Stimulated activated CD4-positive, alpha-beta T cell treated with anti-CD3 and anti-CD28 coated beads, Interleukin-4, amount 100 ng/mL, for 48 hours (primary cell): ENCODE data around the gene CD93.

Source experiments
- DNase-seq, 2 donors: peaks; one replicate each; pipeline ENCODE4 v3.0.0-alpha.2; 2020; ENCODE audit warnings: low read depth in 2 of 2

Gene CD93

GRCh38 chr20:23086056-23086566 is at the start of gene CD93:
Gene CD93 (minus strand): TSS chr20:23086324. CDS start chr20:23086192, 132 bp downstream.
- no peak for DNase-seq

GRCh38 chr20:23133560-23133998 is 47.5 kb upstream of the CD93 start:
- no peak for DNase-seq

- no peak for DNase-seq
Measured at GRCh38 chr20:23132930-23133559, 46.9 kb upstream of the CD93 start.

GRCh38 chr20:23132293-23132929 is 46.3 kb upstream of the CD93 start:
- no peak for DNase-seq

DNA sequence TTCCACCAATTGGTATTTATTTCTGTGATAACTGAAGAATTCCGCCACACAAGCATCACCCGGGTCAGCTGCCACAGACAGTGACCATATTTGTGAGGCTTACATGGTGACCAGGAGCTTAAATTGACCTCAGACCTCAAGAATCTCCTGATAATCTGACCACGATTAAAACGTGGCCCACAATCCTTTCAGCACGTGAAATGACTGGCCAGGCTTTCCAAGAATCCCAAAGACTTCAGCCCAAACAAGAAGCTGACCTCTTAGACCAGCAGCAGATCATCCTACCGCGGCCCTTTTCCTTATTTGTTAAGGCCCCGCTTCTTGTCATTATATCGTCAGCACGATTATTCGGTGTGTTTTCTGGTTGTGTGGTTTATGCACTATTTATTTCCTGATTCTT is 45.6 kb upstream of the CD93 start:
- no peak for DNase-seq

DNA sequence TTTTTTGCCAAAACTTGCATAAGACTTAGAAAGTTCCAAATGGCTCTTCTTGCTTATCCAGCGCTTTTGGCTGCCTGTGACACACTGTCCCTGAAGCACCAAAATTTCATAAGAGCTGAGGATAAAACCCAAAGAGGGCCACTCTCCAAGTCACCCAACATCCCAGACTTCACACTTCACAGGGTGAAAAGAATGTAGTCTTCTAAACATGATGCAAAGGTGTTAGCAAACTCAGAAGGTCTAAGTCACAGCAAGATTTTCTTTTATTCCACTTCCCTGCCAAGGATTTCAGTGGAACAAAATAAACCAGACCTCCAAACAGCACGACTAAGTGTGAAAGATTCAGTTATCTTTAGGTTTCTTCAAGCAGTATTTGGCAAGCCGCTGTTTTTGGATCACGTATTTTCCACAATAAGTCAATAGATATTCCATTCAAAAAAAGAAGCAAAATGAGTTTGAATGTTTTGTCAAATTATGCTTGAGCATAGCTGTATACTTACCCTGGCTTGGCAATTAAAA is 44.6 kb upstream of the CD93 start:
- DNase-seq = no peak

GRCh38 chr20:23129891-23130621 is 43.9 kb upstream of the CD93 start:
- DNase-seq = no peak

DNA sequence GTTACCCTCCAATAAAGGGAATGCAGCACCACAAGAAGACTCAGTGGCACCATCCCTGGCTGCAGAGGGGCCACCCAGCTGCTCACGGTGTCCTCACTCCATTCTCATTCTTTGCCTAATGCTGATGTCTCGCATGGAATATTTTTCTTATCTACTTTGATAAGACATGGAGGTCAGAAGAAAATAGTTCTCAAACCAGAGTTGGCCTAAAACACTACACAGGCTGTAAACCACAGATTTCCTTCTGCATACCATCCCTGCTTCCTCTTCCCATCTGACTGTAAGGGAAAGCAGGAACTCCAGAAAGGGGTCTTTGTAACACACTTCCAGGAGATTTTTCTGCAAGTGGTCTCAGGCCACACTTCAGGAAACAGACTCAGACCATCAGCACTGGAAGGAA is 43.1 kb upstream of the CD93 start:
- DNase-seq = no peak

DNA sequence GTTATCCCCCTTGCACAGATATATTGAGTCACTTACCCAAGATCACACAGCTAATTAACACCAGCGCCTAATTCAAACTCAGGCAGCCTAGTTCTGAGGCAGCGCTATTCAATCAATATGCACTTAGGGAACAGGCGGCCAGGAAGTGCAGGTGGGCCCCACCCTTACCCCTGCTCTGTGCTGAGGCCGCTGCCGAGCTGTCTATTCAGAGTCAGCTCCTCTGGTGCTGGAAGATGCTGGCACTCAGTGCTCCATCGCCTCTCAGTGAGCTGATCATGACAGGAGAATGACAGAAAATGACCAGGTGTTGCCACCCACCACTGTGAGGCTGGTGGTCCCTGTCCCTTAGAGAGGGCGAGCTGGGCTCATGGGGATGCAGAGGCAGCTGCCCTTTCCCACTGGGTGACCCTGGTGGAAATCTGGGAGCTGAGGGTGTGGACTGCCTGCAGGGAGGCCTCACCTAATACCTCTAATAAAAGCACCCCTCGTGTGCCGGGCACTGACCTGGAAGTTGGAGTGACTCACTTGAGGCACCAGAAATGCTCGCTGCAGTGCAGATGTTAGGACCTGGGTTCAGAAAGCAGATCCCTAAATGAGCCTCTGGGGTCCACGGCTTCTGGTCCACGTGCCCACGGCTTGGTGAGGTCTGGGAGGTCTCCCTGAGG is 42.5 kb upstream of the CD93 start:
- no peak for DNase-seq

GRCh38 chr20:23127506-23128279 is 41.6 kb upstream of the CD93 start:
- no peak for DNase-seq

DNA sequence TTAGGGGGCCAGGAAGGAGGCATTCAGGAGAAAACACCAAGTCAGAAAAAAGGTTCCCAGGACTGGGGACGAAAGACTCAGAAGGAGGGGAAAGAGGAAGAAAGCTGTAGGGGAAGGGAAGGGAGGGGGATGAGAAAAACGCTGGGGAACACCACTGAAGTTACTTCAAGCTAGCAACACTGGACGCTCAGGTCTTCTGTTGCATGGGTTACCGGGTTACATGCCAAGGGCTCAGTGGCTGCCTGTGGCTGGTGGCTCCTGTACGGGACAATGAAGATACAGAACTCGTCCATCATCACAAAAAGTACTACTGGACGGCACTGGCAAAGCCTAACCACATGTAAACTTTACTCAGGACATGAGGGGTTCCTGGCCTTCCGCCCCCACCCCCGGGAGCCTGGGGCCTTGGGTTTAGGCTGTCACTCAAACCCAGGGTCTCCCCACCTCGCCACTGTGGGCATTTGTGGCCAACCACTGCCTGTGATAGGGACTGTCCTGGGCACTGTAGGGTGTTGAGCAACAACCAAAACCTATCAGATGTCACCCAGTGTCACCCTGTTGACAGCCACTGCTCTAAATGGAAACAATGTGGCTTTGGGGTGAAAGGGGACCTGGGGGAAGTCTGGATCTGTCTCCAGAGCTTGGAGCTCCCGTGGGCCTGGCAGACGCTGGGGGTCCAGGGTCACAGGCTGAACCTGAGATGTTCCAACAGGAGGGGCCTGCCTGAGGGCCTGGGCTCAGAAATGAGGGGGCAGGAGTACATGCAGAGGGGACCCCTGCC is 40.3 kb upstream of the CD93 start:
- no peak for DNase-seq

DNA sequence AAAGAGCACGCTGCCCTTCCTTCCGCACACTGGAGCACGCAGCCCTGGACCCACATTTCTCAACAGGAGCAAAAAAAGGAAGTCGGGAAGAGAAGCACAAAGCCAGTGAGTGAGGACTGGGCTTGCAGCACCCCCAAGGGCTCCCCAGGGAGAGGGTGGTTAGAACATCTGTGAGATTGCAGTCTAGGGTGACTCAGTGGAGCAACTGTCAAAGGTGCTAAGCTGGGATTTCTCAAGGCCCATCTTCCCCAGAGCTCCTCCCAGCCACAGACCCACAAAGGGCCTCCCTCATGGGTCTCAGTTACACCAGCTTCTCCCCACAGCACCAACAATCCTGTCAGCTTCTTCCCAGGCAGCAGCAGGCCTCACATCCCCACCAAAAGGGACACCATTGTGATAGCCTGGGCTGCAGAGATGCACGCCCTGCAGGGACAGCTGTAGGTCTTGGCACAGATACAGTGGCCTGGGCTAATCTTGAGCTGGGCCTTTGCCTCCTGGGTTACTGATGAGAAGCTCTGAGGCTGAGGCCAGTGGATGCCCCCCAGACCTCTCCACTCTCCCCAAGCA is 39.6 kb upstream of the CD93 start:
- DNase-seq = no peak

- DNase-seq = no peak
Measured at GRCh38 chr20:23125159-23125558, 39.0 kb upstream of the CD93 start.

DNA sequence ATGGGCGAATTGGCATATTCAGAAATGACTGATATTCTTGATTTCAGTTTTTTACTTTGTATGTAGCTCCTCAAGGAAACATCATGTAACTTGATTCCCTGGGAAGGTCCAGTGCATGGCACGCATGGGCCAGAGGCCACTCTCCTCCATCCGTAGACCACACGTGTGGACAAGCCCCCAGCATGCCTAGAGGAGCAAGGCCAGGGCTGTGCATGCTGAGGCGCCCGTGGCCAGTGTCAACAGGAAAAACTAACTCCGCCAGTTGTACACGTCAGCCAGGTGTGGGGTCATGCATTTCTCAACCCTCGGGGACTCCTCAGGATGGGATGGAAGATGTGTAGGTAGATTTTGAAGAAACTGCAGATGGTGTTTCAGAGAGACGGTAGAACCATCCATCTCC is 37.8 kb upstream of the CD93 start:
- no peak for DNase-seq

DNA sequence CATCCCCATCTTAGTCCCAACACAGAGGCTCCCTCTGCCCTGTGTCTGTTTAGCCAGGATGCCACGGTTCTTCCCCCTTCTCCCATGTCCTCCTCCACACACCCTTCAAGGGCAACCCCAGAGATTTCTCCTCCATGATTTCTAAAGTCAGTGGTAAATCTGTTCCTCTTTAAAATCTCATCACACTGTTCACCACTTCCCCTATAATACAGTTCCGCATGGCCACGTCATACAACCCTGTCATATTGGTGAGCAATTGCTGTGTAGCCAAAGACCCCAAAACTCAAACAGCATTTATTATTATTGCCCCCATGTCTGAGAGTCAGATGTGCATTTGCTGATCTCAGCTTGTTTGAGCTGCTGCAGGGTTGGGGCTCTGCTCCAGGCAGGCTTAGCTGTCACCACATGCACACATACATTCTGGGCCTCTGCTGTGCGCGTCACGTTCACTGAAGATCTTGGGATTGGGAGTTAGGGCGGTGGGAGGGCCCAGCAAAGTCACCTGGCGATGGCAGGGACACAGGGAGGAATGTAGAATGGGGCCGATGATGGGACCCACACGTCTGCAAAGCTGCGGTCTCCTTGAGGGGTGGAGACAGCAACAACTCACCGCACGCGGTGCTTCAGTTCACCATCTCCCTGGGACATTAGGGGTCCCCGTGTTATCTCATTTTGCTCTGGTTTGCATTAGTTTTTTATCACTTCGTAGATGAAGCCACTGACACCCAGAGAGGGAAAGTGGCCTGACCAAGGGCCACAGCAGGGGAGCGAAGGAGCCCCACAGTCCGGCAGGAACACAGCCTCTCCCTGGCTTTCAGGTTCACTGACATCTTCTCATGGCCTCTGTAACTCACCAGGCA is 36.9 kb upstream of the CD93 start:
- no peak for DNase-seq

DNA sequence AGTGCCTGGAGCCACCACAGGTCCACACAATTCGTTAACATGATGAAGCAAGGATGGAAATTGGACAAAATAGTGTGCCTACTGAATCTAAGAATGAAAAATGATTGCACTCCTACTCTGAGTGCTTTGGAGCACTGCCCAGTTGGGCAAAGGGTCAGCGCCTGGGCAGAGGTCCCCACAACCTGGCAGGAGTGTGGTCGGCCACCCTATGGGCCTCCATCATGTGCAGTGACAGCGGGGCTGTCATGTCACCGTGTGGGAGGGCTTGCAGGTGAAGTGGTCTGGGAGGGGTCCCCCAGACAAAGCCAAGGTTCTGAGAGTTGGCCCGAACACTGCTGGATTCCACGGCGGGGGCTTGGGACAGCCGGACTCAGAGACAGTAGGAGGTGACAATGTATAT is 36.2 kb upstream of the CD93 start:
- no peak for DNase-seq

DNA sequence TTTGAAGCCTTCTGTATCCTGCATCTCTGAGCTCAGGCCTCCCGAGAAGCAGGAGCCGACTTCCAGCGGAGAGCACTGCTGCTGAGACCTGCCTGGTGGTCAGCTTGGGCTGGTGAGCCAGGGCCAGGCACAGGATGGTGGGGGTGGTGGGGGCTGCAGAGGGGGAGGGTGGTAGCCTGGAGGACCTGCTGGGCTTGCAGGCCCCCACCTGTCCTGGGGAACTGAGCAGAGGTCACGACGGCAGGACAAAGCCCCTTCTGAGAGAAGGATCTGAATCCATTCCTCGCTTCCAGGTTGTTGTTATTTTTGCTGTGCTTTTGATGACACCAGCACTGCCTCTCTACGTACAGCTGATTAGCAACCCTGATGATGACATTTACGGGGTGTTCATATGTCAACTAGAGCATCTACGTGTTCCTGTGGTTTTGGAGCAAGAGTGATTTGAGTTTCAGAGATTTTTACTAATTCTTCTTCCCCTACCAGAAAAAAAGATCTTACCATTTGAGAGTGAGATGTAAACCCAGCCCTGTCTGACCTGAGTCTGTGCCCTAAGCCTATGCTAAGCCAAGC is 35.7 kb upstream of the CD93 start:
- no peak for DNase-seq

DNA sequence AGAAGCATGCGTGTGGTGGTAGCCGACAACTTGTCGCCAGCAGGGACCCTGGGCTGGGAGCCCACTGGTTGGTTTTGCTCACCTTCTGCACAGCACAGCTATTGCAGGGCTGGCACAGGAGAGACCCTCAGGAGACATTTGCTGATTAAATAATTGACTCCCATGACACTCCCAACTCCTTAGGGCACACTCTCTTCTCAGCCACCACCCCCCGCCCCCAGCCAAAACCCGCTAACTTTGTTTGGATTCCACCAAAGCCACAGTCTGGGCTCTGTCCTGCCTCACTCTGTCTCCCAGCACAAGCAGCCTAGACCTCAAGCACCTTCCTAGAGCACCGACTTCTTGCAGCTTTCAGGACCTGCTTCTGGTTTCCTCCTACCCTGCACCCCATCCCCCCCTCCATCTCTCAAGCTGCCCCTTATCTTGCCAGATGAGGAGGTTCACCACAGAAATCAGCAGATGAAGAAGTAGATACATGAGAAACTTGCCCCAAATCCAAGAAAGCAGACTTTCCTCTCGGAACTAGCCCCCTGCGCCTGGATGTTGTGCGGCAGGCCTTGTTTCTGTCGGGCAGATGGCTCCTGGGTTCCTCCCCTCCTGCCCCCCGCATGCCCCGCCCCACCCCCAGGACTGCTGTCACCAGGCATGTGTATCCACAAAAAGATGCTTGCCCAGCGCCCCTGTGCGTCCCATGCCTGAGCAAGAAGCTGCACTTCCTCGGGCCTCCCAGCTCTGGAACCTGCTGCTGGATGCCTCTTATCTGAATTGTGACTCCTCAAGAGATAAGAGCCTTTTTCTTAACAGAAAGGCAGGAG is 35.0 kb upstream of the CD93 start:
- DNase-seq = no peak
